SK-N-SH (cell line): ENCODE measurements around the gene MCTP2. TPM values are rescaled to one million over a fixed set of nuclear protein-coding genes. Genes with fewer than 3 reads are reported as not detected.

Experiments used
- CTCF ChIA-PET: fragments of 300-600, 350-600 bp; formaldehyde crosslinking; extraction: SDS; loops from one replicate; lab custom pipeline; 2021; lab: Yijun Ruan, JAX
- POLR2A ChIA-PET: fragments of 350-600 bp; sonication (Branson Sonifier 250); formaldehyde crosslinking; extraction: SDS; loops from one replicate; lab custom pipeline; 2020; ENCODE audit warnings: antibody characterized with exemption, inconsistent platforms; lab: Yijun Ruan, JAX
- DNase-seq: peaks from one replicate; pipeline ENCODE4 v3.0.0; 2012
- H2AFZ ChIP-seq: fragments of 200-600 bp; sonication (generic); 2 replicates; pipeline ENCODE4 v1.8.1; 2016; ENCODE audit warnings: antibody characterized with exemption, mild to moderate bottlenecking, low read depth
- H3F3A ChIP-seq: fragments of 200-600 bp; sonication (generic); replicated peaks from 2 replicates; pipeline ENCODE3; 2016; ENCODE audit warnings: antibody characterized with exemption, mild to moderate bottlenecking; ENCODE audit not compliant: insufficient read depth
- H3K27ac ChIP-seq, 2 experiments: fragments of 200-500 bp in 1 of 2; fragments of 200-600 bp in 1 of 2; sonication (Bioruptor generic) in 1 of 2; sonication (generic), shearing (Covaris generic) in 1 of 2; 2 replicates each; pipeline versions ENCODE4 v1.5.1 to v1.6.1; 2014 to 2016; ENCODE audit warnings: low read depth in 2 of 2, inconsistent platforms in 1 of 2, low read length in 1 of 2, mild to moderate bottlenecking in 1 of 2, mixed read lengths in 1 of 2
- H3K27me3 ChIP-seq: fragments of 200-600 bp; sonication (generic), shearing (Covaris generic); 2 replicates; pipeline ENCODE4 v1.6.1; 2016; ENCODE audit warnings: mixed run types; ENCODE audit not compliant: insufficient read depth
- H3K36me3 ChIP-seq, 2 experiments: fragments of 200-500 bp in 1 of 2; fragments of 200-600 bp in 1 of 2; sonication (Bioruptor generic) in 1 of 2; sonication (generic) in 1 of 2; replicated peaks in 1 of 2; 2 replicates each; pipeline versions ENCODE3 to v1.5.1; 2014 to 2016; ENCODE audit warnings: low read length in 1 of 2, mild to moderate bottlenecking in 1 of 2; ENCODE audit not compliant: insufficient read depth in 2 of 2, control insufficient read depth in 1 of 2
- H3K4me1 ChIP-seq, 2 experiments: fragments of 200-500 bp in 1 of 2; fragments of 200-600 bp in 1 of 2; sonication (Bioruptor generic) in 1 of 2; sonication (generic), shearing (Covaris generic) in 1 of 2; 2 replicates each; pipeline versions ENCODE4 v1.5.1 to v1.6.1; 2014 to 2016; ENCODE audit warnings: low read depth in 1 of 2, low read length in 1 of 2, mixed run types in 1 of 2; ENCODE audit not compliant: insufficient read depth in 2 of 2, control insufficient read depth in 1 of 2
- H3K4me2 ChIP-seq: fragments of 200-600 bp; sonication (generic), shearing (Covaris generic); 2 replicates; pipeline ENCODE4 v1.6.1; 2017; ENCODE audit warnings: mixed run types
- H3K4me3 ChIP-seq, 2 experiments: fragments of 200-500 bp in 1 of 2; fragments of 200-600 bp in 1 of 2; sonication (Bioruptor generic) in 1 of 2; sonication (generic), shearing (Covaris generic) in 1 of 2; 2 replicates each; pipeline versions ENCODE4 v1.5.1 to v1.8.1; 2014 to 2016; ENCODE audit warnings: low read depth in 2 of 2, inconsistent platforms in 1 of 2, low read length in 1 of 2, mild to moderate bottlenecking in 1 of 2, mixed read lengths in 1 of 2, moderate library complexity in 1 of 2
- H3K79me2 ChIP-seq: fragments of 200-600 bp; sonication (generic); 2 replicates; pipeline ENCODE4 v1.8.1; 2017; ENCODE audit warnings: mild to moderate bottlenecking; ENCODE audit not compliant: insufficient read depth
- H3K9ac ChIP-seq: fragments of 200-600 bp; sonication (generic); 2 replicates; pipeline ENCODE4 v1.6.1; 2017; ENCODE audit warnings: mixed run types
- H3K9me2 ChIP-seq: fragments of 200-600 bp; sonication (generic); 2 replicates; pipeline ENCODE4 v1.6.1; 2017; ENCODE audit warnings: mixed run types
- H3K9me3 ChIP-seq: fragments of 200-600 bp; sonication (generic); 2 replicates; pipeline ENCODE4 v1.6.1; 2017; ENCODE audit warnings: mixed run types, mild to moderate bottlenecking, moderate library complexity
- H4K20me1 ChIP-seq: fragments of 200-600 bp; sonication (generic); 2 replicates; pipeline ENCODE4 v1.6.1; 2017; ENCODE audit warnings: mild to moderate bottlenecking, mixed run types; ENCODE audit not compliant: insufficient read depth
- CHD2 ChIP-seq: fragments of 150-350 bp; IDR thresholded peaks from 2 replicates; pipeline ENCODE4 v1.6.1; 2018; ENCODE audit warnings: low read length; ENCODE audit not compliant: partially characterized antibody
- ELF1 ChIP-seq: IDR thresholded peaks from 2 replicates; pipeline ENCODE4 v1.4.0; 2012
- FOXJ3 ChIP-seq: sonication (generic); formaldehyde crosslinking; IDR thresholded peaks from 2 replicates; pipeline ENCODE4 v1.5.1; 2020; ENCODE audit warnings: mild to moderate bottlenecking, missing genetic modification reagents
- FOXM1 ChIP-seq: IDR thresholded peaks from 2 replicates; pipeline ENCODE4 v1.4.0; 2012; ENCODE audit warnings: low read depth, mild to moderate bottlenecking
- GATA2 ChIP-seq: sonication (generic); formaldehyde crosslinking; IDR thresholded peaks from 2 replicates; pipeline ENCODE4 v1.5.0; 2020; ENCODE audit warnings: mild to moderate bottlenecking, missing genetic modification reagents
- IRF3 ChIP-seq: fragments of 150-350 bp; IDR thresholded peaks from 2 replicates; pipeline ENCODE4 v1.6.1; 2016; ENCODE audit warnings: mild to moderate bottlenecking, low read depth, low read length
- MXI1 ChIP-seq: IDR thresholded peaks from 2 replicates; pipeline ENCODE4 v1.6.1; 2012; ENCODE audit warnings: mild to moderate bottlenecking, low read depth, low read length, improper control_type of control experiment
- NFIC ChIP-seq: IDR thresholded peaks from 2 replicates; pipeline ENCODE4 v1.4.0; 2012; ENCODE audit warnings: borderline replicate concordance
- PBX3 ChIP-seq: IDR thresholded peaks from 2 replicates; pipeline ENCODE4; 2012
- RCOR1 ChIP-seq: fragments of 150-350 bp; IDR thresholded peaks from 2 replicates; pipeline ENCODE4 v1.6.1; 2017; ENCODE audit warnings: antibody characterized with exemption, low read length
- REST ChIP-seq: IDR thresholded peaks from 2 replicates; pipeline ENCODE4 v1.6.1; 2012; ENCODE audit warnings: mild to moderate bottlenecking, low read depth, low read length, moderate library complexity
- SMC3 ChIP-seq: IDR thresholded peaks from 2 replicates; pipeline ENCODE4 v1.6.1; 2012; ENCODE audit warnings: low read depth, low read length, improper control_type of control experiment
- TAF1 ChIP-seq: IDR thresholded peaks from 2 replicates; pipeline ENCODE4 v1.6.1; 2012; ENCODE audit warnings: low read depth, mild to moderate bottlenecking, low read length, moderate library complexity, borderline replicate concordance
- TCF12 ChIP-seq: IDR thresholded peaks from 2 replicates; pipeline ENCODE4 v1.4.0; 2012
- USF1 ChIP-seq: IDR thresholded peaks from 2 replicates; pipeline ENCODE4 v1.4.0; 2012; ENCODE audit warnings: low read depth, borderline replicate concordance
- WGBS: methylation state at CpG from one replicate; pipeline ENCODE4 v1.1.6; 2017; ENCODE audit warnings: low lambda C conversion rate; 5-methylcytosine and 5-hydroxymethylcytosine counted together
- polyA plus RNA-seq, 3 experiments: library from polyadenylated mRNA; depleted of rRNA; stranded (reverse); fragments of >200 nt; gene quantifications; 2 replicates each; pipeline ENCODE4 v1.2.3, GENCODE V29; 2012
- TF ChIP-seq, protein P1 (sequence below): IDR thresholded peaks from 2 replicates; pipeline ENCODE4 v1.4.0; 2012; ENCODE audit warnings: low read depth, borderline replicate concordance
- TF ChIP-seq, protein P2 (sequence below): IDR thresholded peaks from 2 replicates; pipeline ENCODE4 v1.4.0; 2012; ENCODE audit warnings: low read depth

MCTP2 gene
- polyA plus RNA-seq, 1 of the 3 experiments (the other 2 are of a cell fraction) = 0.26 TPM

DNA sequence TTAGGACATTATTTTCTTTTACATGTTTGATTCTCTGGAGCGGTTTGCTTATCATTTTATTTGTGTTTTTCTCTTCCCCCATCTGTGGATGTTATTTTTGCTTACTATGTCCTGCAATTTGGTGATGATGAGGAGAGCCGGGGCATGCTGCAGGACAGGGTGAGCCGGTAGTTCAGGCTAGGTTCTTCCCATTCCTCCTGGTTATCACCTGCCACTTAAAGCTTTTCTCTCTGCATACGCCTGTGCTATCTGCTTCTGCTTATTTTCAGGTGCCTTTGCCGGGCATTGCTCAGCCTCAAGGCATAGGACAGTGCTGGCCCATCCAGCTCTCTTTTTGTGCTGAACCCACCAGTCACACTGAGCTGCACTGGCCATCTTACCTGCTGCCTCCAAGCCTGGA lies 85.8 kb downstream of the MCTP2 start:
- Histone ChIP-seq H3K4me3 (no peak overlapping the region), H3K9me2 (no peaks in the 10 kb centered on the region), H3K36me3 (no peaks in the 10 kb centered on the region), H3F3A (no peaks in the 10 kb centered on the region), H3K9me3 (no peaks in the 10 kb centered on the region), H3K4me2 (no peak overlapping the region), H3K27ac (no peak overlapping the region), H3K79me2 (no peaks in the 10 kb centered on the region), H3K9ac (no peak overlapping the region), H2AFZ (no peak overlapping the region), H4K20me1 (no peaks in the 10 kb centered on the region), H3K27me3 (no peaks in the 10 kb centered on the region), H3K4me1 (no peaks in the 10 kb centered on the region; a peak in 1 of 4 replicates)
- no peak for TF ChIP-seq REST
- no peak for TF ChIP-seq NFIC
- TF ChIP-seq TCF12 = no peak
- TF ChIP-seq GATA2 (CRISPR knock-in tag) = no peak
- no peak for TF ChIP-seq RCOR1
- no peak for TF ChIP-seq FOXM1
- TF ChIP-seq, protein P1, sequence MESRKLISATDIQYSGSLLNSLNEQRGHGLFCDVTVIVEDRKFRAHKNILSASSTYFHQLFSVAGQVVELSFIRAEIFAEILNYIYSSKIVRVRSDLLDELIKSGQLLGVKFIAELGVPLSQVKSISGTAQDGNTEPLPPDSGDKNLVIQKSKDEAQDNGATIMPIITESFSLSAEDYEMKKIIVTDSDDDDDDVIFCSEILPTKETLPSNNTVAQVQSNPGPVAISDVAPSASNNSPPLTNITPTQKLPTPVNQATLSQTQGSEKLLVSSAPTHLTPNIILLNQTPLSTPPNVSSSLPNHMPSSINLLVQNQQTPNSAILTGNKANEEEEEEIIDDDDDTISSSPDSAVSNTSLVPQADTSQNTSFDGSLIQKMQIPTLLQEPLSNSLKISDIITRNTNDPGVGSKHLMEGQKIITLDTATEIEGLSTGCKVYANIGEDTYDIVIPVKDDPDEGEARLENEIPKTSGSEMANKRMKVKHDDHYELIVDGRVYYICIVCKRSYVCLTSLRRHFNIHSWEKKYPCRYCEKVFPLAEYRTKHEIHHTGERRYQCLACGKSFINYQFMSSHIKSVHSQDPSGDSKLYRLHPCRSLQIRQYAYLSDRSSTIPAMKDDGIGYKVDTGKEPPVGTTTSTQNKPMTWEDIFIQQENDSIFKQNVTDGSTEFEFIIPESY = no peak
- TF ChIP-seq TAF1 = no peak
- TF ChIP-seq USF1 = no peak
- no peak for TF ChIP-seq SMC3
- TF ChIP-seq ELF1 = no peak
- no peak for TF ChIP-seq PBX3
- TF ChIP-seq IRF3 = no peak
- TF ChIP-seq, protein P2, sequence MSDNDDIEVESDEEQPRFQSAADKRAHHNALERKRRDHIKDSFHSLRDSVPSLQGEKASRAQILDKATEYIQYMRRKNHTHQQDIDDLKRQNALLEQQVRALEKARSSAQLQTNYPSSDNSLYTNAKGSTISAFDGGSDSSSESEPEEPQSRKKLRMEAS = no peak
- TF ChIP-seq FOXJ3 (CRISPR knock-in tag) = no peak
- TF ChIP-seq MXI1 = no peak
- TF ChIP-seq CHD2 = no peak
- WGBS = 35% methylated on average over 5 of the region's 5 CpGs
- no peak for DNase-seq
- POLR2A ChIA-PET = no interaction called here
- CTCF ChIA-PET = interaction anchor here (1.7 kb wide), 1 partner anchor 153 kb away, joined by 8 read pairs; no protein-coding TSS in a partner anchor
